HCT116 (cell line): ENCODE measurements around the gene LEKR1. TPM values are rescaled to one million over a fixed set of nuclear protein-coding genes. Genes with fewer than 3 reads are reported as not detected.

Experiments used
- ATAC-seq: fragments of 200-7000 bp; cut with Tn5 transposase; 2 replicates; pipeline ENCODE4 v1.9.1; 2020; ENCODE audit warnings: mild to moderate bottlenecking, moderate library complexity
- BruUV-seq: library from RNA; stranded (reverse); fragments of 400-500 nt; replicated peaks from 2 replicates; lab custom pipeline; 2021; lab: Mats Ljungman, UMichigan
- CTCF ChIA-PET: fragments of 300-600 bp; sonication (Branson Sonifier 250); formaldehyde crosslinking; loops from one replicate; lab custom pipeline; 2021; ENCODE audit warnings: antibody characterized with exemption; lab: Charles Lee
- POLR2A ChIA-PET: fragments of 300-600, 350-600 bp; sonication (Branson Sonifier 250); formaldehyde crosslinking; loops from one replicate; lab custom pipeline; 2021; ENCODE audit warnings: antibody characterized with exemption; lab: Charles Lee
- RAD21 ChIA-PET, 2 experiments: fragments of 300-600 bp; sonication (Branson Sonifier 250); formaldehyde crosslinking; loops; one replicate each; lab custom pipeline; 2023; ENCODE audit warnings: low total read pairs in 2 of 2; ENCODE audit not compliant: uncharacterized antibody in 2 of 2, unreplicated experiment in 2 of 2, low non-redundant PET in 1 of 2; lab: Charles Lee
- DNase-seq: peaks from one replicate; pipeline ENCODE4 v3.0.0-alpha.2; 2010; ENCODE audit warnings: low read depth, low spot score
- H2AFZ ChIP-seq: fragments of 200-600 bp; shearing (Covaris generic), sonication (generic); 2 replicates; pipeline ENCODE4 v1.6.1; 2017; ENCODE audit warnings: low read depth, mixed run types, mixed read lengths, antibody characterized with exemption, low read length; ENCODE audit not compliant: poor library complexity, severe bottlenecking
- H3K27ac ChIP-seq: 2 replicates; pipeline ENCODE4 v1.5.1; 2012; ENCODE audit warnings: low read depth, low read length
- H3K27me3 ChIP-seq: fragments of 200-600 bp; sonication (generic); 2 replicates; pipeline ENCODE4 v1.6.1; 2016; ENCODE audit warnings: mixed run types, low read length, mixed read lengths; ENCODE audit not compliant: insufficient read depth
- H3K36me3 ChIP-seq, 2 experiments: fragments of 200-500 bp in 1 of 2; fragments of 200-600 bp in 1 of 2; sonication (Bioruptor generic) in 1 of 2; sonication (generic) in 1 of 2; 2 replicates each; pipeline versions ENCODE4 v1.5.1 to v1.6.1; 2014 to 2016; ENCODE audit warnings: low read length in 2 of 2, inconsistent platforms in 1 of 2, mixed read lengths in 1 of 2, mixed run types in 1 of 2; ENCODE audit not compliant: insufficient read depth in 2 of 2, control insufficient read depth in 1 of 2
- H3K4me1 ChIP-seq, 2 experiments: fragments of 200-600 bp in 1 of 2; sonication (generic) in 1 of 2; 2 replicates each; pipeline versions ENCODE4 v1.5.1 to v1.6.1; 2012 to 2017; ENCODE audit warnings: low read length in 2 of 2, inconsistent platforms in 1 of 2, mild to moderate bottlenecking in 1 of 2, mixed read lengths in 1 of 2, mixed run types in 1 of 2, moderate library complexity in 1 of 2; ENCODE audit not compliant: insufficient read depth in 2 of 2, control insufficient read depth in 1 of 2
- H3K4me2 ChIP-seq: fragments of 200-600 bp; sonication (generic); 2 replicates; pipeline ENCODE4 v1.6.1; 2017; ENCODE audit warnings: mixed run types, low read length, mixed read lengths
- H3K4me3 ChIP-seq, 2 experiments: fragments of 200-600 bp in 1 of 2; sonication (generic) in 1 of 2; replicated peaks in 1 of 2; 2 replicates each; pipeline ENCODE4 v1.5.1; 2011 to 2016; ENCODE audit warnings: low read length in 2 of 2, control low read depth in 1 of 2, low read depth in 1 of 2, mild to moderate bottlenecking in 1 of 2, mixed read lengths in 1 of 2, mixed run types in 1 of 2
- H3K79me2 ChIP-seq: fragments of 200-600 bp; sonication (generic); 2 replicates; pipeline ENCODE4 v1.6.1; 2017; ENCODE audit warnings: mild to moderate bottlenecking, mixed run types, low read length, moderate library complexity, mixed read lengths; ENCODE audit not compliant: insufficient read depth
- H3K9ac ChIP-seq: fragments of 200-600 bp; sonication (generic); 2 replicates; pipeline ENCODE4 v1.6.1; 2016; ENCODE audit warnings: low read length, mixed read lengths
- H3K9me2 ChIP-seq: fragments of 200-600 bp; sonication (generic), shearing (Covaris generic); 2 replicates; pipeline ENCODE4 v1.6.1; 2017; ENCODE audit warnings: mixed run types, mild to moderate bottlenecking, moderate library complexity; ENCODE audit not compliant: insufficient read depth
- H3K9me3 ChIP-seq, 2 experiments: fragments of 200-500 bp in 1 of 2; fragments of 200-600 bp in 1 of 2; sonication (Bioruptor generic) in 1 of 2; sonication (generic) in 1 of 2; 2 replicates each; pipeline ENCODE4 v1.6.1; 2014 to 2017; ENCODE audit warnings: low read length in 2 of 2, mixed read lengths in 2 of 2, inconsistent platforms in 1 of 2, low read depth in 1 of 2, mild to moderate bottlenecking in 1 of 2, mixed run types in 1 of 2, moderate library complexity in 1 of 2; ENCODE audit not compliant: control insufficient read depth in 1 of 2, insufficient read depth in 1 of 2
- H4K20me1 ChIP-seq: fragments of 200-600 bp; sonication (generic), shearing (Covaris generic); 2 replicates; pipeline ENCODE4 v1.6.1; 2017; ENCODE audit warnings: mixed run types, mild to moderate bottlenecking, moderate library complexity; ENCODE audit not compliant: insufficient read depth
- CEBPB ChIP-seq: IDR thresholded peaks from 2 replicates; pipeline ENCODE4 v1.6.1; 2012; ENCODE audit warnings: low read depth
- ELF1 ChIP-seq: IDR thresholded peaks from 2 replicates; pipeline ENCODE4 v1.6.1; 2012; ENCODE audit warnings: low read depth, borderline replicate concordance
- EZH2 ChIP-seq: fragments of 200-600 bp; sonication (generic); IDR thresholded peaks from 2 replicates; pipeline ENCODE4 v1.6.1; 2017; ENCODE audit warnings: antibody characterized with exemption, mixed run types
- MAX ChIP-seq: IDR thresholded peaks from 2 replicates; pipeline ENCODE4 v1.6.1; 2012
- POLR2A ChIP-seq: IDR thresholded peaks from 2 replicates; pipeline ENCODE4 v1.7.0; 2011; ENCODE audit warnings: borderline replicate concordance; ENCODE audit not compliant: insufficient read depth, insufficient read length; ENCODE audit errors: extremely low read depth
- POLR2AphosphoS5 ChIP-seq: IDR thresholded peaks from 2 replicates; pipeline ENCODE4 v1.6.1; 2011; ENCODE audit warnings: mild to moderate bottlenecking, low read depth, low read length, moderate library complexity
- REST ChIP-seq: IDR thresholded peaks from 2 replicates; pipeline ENCODE4 v1.6.1; 2012; ENCODE audit warnings: low read depth
- SIN3A ChIP-seq: IDR thresholded peaks from 2 replicates; pipeline ENCODE4 v1.6.1; 2012; ENCODE audit warnings: low read depth
- SP1 ChIP-seq: IDR thresholded peaks from 2 replicates; pipeline ENCODE4 v1.6.1; 2012; ENCODE audit warnings: low read depth
- SRF ChIP-seq: IDR thresholded peaks from 2 replicates; pipeline ENCODE4 v1.6.1; 2012; ENCODE audit warnings: low read depth
- TCF7L2 ChIP-seq: IDR thresholded peaks from 2 replicates; pipeline ENCODE4 v1.7.0; 2011; ENCODE audit warnings: borderline replicate concordance, inconsistent platforms; ENCODE audit not compliant: insufficient read depth, insufficient read length; ENCODE audit errors: extremely low read depth
- ZBTB33 ChIP-seq: IDR thresholded peaks from 2 replicates; pipeline ENCODE4 v1.6.1; 2011; ENCODE audit warnings: mild to moderate bottlenecking, low read length, moderate library complexity; ENCODE audit not compliant: insufficient replicate concordance; ENCODE audit errors: extremely low read depth
- ZFX ChIP-seq: fragments of 450-650 bp; IDR thresholded peaks from 2 replicates; pipeline ENCODE4 v1.6.1; 2017
- intact Hi-C: fragments of 100-400 bp; cut with micrococcal nuclease; formaldehyde crosslinking; loops from 2 replicates; pipeline ENCODE4 v1.10.0; 2022
- total RNA-seq: library from RNA; stranded (reverse); gene quantifications from one replicate; pipeline ENCODE4 v1.2.1, GENCODE V29; 2021; ENCODE audit not compliant: unreplicated experiment

Gene LEKR1
- total RNA-seq, 1 experiment from 2014 or later = 2.1 TPM

GRCh38 chr3:156825795-156826143 lies 384 bp upstream of the LEKR1 start:
- no TSS peak for BruUV-seq
- ATAC-seq = peak; percentile 65
- intact Hi-C loops = loop anchor here (1.0 kb wide), 3 partner anchors 8 to 305 kb away; partner anchors contain the start of gene TIPARP

More at GRCh38 chr3:156825795-156826143, 384 bp upstream of the LEKR1 start:
- H3K9me3 ChIP-seq = no peaks in the 10 kb centered on the region
- CTCF ChIA-PET = no interaction called here
- TF ChIP-seq ELF1 (no peak), SP1 (no peak), POLR2A (no peak), REST (no peak), CEBPB (no peak), MAX (no peak), POLR2AphosphoS5 (no peak; the same call in 1 of the 2 replicates), ZBTB33 (no peak), ZFX (no peak), SIN3A (no peak), SRF (no peak), EZH2 (no peak), TCF7L2 (no peak)
- H3K9me2 ChIP-seq = no peaks in the 10 kb centered on the region
- H3K27me3 ChIP-seq = no peaks in the 10 kb centered on the region
- H3K4me1 ChIP-seq = peaks cover 19 to 63% of the 10 kb centered on the region in 2 experiments; a peak in 3 of 4 replicates
- peak overlapping the region; percentile 65 to 66 for H3K4me3 ChIP-seq
- no peaks in the 10 kb centered on the region for H4K20me1 ChIP-seq
- 0 out of 2 replicates have a peak, but pooled peaks cover 6% of the 10 kb centered on the region for H3K79me2 ChIP-seq
- peak overlapping the region; percentile 87 for H3K4me2 ChIP-seq
- RAD21 ChIA-PET = no interaction called here
- no peak for DNase-seq
- peak overlapping the region; percentile 88 for H3K9ac ChIP-seq
- peak overlapping the region; percentile 96 for H3K27ac ChIP-seq
- H3K36me3 ChIP-seq = no peaks in the 10 kb centered on the region
- POLR2A ChIA-PET = no interaction called here
- H2AFZ ChIP-seq = no peak overlapping the region
